ENCODE measurements around the gene NAT9.

The NAT9 gene

DNA sequence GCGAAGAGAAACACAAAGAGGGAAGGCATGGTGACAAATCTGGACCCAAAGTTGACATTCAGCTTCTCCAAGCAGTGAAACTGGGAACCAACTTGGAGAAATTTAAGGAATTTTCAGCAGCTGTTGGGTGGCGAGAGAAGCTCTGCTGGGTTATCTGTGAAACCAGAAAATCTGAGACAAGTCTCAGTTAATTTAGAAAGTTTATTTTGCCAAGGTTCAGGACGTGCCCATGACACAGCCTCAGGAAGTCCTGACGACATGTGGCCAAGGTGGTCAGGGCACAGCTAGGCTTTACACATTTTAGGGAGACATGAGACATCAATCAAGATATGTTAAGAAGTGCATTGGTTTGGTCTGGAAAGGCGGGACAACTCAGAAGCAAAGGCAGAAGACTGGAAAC, 52.3 kb downstream of the NAT9 start:
- no peak for DNase-seq

DNA sequence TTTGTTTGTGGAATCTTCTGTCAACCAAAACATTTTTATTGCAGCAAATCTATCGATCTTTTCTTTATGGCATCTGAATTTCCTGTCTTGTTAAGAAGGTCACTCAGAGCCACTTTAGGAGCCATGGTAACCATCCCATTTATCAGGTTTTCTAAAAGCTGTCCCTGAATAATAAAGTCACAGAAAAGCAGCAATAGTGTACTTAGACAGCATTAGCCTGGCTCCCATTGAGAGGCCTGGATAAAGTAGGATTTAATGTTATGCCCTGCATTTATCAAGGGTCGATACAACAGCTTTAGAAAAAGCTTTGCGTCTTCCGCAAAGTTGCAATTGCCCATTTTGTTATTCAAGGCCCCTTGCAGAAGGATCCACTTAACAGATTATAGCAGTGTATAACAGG, 53.4 kb downstream of the NAT9 start:
- no peak for DNase-seq

Measured in DMS 273 treated with DMSO at 0.1 percent for 48 hours (cell line).